HG03280 (cell line): Measurements from ENCODE around the gene UTS2B.

Experiments
- ATAC-seq: cut with Tn5 transposase; IDR thresholded peaks from one replicate; pipeline ENCODE4 v1.9.1; 2021; ENCODE audit warnings: mild to moderate bottlenecking, moderate library complexity; ENCODE audit not compliant: unreplicated experiment

Gene UTS2B

GRCh38 chr3:191328383-191328961 is 1.9 kb downstream of the UTS2B start:
- ATAC-seq: no peak

DNA sequence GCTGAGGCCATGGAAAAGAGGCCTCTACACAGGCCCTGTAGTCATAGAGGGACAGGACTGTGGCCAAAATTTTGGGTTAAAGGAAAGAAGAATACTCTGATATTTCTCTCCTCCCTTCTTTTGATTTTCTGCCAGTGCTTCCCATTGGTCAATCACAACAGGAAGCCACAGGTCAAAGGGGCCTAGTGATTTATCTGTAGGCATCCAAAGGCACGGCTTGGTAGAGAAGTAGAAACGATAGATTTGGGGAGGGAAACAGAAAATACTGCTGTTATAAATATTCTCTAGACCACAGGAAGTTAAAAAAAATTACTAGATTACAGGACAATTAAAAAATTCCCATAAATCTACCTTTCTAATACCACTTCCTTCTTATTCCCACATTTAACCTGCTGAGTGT is 2.8 kb downstream of the UTS2B start:
- ATAC-seq: no peak

DNA sequence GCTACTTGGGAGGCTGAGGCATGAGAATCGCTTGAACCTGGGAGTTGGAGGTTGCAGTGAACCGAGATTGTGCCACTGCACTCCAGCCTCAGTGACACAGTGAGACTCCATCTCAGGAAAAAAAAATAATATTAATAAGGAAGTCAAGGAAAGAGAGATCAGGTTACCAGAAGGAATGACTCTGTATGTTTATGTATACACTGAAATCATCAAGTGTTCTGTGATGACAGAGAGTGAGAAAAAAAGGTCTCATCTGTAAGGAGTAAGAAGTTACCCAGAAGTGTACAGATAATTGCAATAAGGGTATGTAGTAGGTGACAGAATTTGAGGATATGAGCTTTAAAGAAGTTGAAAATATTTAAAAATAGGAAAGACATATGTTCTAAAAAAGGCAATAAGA is 5.4 kb downstream of the UTS2B start:
- ATAC-seq: no peak

GRCh38 chr3:191321019-191321767 is 9.1 kb downstream of the UTS2B start:
- no peak for ATAC-seq

DNA sequence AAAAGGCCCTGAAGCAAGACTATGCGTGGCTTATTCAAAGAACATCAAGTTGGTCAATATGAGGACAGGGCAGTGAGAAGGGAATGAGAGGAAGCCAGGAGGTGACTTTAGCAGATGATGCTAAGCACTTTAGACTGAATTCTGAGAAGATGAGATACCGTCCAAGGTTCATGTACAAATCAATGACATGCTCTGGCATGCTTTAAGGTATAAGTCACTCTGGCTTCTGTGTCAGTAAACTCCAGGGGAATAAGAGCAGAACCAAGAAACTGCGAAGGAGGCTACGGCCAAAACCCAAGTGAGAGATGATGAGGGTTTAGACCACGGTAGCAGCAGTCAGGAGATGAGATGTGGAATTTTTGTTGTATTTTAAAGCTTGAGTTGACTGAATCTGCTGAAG is 10.0 kb downstream of the UTS2B start:
- ATAC-seq: no peak

GRCh38 chr3:191316876-191317603 is 13.3 kb downstream of the UTS2B start:
- no peak for ATAC-seq

DNA sequence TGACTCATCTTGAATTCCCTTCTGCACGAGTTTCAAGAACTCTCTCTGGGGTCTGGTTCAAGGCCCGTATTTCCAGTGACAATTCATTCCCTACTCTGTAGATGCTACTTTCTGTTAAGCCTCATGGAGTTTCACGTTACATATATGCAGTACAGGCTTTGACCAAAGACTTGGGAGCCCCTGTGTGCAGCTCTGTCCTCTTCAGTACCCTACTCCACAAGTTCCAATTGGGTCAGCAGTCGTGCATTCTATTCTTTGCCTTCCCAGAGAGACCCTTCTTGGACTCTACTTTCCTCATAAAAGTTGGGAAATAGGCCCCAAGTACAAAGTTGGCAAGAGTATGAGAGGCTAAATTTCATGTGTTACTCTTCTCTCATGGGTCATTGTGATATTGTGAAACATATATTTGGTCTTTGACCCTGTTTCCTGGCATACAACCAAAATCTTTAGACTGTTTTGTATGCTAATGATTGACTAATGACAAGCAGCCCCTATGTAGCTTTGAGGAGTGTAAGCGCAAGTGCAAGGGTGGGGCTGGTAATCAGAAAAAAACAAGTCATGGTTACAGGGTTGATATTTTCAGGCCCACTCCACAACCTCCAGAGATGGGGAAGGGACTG is 16.1 kb downstream of the UTS2B start:
- ATAC-seq: no peak

DNA sequence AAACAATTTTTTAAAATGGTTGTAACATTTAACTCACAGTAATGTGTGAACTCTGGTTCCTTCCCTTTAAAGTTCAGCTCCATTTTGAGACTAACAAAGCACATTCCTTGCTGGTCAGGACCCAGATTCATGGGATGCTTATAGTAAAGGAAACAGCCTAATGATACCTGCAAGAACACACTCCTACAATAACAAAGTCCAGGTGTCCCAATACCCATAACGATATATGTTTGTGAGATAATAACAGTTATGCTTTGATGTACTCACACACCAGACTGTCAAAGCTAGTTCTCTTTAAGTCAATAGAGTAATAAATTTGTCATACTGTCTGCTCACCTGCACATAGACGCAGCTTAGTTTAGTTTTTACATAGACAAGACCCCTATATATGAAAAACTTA is 17.0 kb downstream of the UTS2B start:
- ATAC-seq: no peak

DNA sequence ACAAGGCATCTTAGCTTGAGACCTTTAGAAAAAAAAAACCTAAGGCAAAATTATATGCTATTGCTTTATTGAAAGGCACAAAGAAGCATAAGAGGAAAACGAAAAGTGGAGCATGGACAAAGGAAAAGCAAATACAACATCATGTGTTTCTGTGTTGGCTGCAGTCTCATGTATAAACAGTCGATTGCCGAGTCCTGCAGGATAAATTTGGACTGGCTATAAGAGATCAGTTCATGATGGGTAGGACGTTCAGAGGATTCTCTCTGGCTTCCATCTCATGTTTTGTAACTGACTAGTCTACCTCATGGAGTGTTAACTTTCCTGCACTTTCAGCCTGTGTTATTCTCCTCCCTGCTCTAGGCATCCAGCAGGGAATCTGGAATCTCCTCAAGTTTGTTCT is 23.0 kb downstream of the UTS2B start:
- no peak for ATAC-seq

- no peak for ATAC-seq
Measured at GRCh38 chr3:191306428-191306827, 23.9 kb downstream of the UTS2B start.

- ATAC-seq: no peak
Measured at GRCh38 chr3:191303596-191303995, 26.7 kb downstream of the UTS2B start.

DNA sequence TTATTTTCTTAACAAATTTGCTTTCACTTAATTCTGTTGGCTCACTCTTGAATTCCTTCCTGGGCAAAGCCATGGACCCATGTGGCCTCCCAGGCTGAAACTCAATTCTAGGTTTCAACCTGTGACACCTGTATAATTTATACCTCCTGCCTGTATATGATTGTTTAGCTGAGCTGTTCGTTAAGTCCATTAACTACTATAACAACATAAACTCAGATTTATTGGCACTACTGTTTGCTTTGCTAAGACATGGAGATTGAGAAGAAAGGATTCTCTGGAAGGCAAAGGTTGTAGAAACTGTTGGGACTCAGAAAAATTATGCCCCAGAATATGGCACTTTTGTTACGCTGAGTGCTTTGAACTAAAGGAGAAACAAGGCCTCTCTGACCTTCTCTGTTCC is 27.9 kb downstream of the UTS2B start:
- ATAC-seq: no peak

GRCh38 chr3:191301782-191302411 is 28.4 kb downstream of the UTS2B start:
- ATAC-seq: no peak

DNA sequence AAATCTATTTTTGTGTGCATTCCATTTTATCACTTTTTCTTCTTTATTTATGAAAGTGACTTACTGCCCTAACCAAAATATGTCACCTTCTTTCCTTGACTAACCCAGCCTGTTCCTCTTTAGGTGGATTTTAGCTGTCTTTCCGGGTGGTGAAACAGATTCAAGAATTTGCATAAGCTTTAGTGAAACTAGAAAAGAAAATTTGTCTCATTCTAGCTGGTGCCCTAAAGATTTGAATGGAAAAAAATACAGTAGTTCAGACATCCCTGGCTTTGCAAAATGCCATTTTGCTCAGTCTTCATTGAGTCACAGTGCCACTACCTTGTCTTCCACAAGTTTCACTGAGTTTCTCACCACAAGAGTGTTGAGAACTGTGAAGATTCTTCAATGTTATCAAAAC is 29.3 kb downstream of the UTS2B start:
- peak; percentile 84 for ATAC-seq

DNA sequence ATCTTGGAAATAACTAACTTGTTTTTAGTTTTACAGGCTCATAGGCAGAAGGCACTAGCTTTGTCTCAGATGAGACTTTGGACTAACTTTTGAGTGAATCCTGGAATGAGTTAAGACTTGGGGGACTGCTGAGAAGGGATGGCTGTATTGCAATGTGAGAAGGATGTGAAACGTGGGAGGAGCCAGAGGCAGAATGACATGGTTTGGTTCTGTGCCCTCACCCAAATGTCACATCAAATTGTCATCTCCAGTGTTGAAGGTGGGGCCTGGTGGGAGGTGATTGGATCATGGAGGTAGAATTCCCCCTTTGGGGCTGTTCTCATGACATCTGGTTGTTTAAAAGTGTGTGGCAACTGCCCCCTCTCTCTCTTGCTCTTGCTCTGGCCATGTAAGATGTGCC is 29.9 kb downstream of the UTS2B start:
- no peak for ATAC-seq

DNA sequence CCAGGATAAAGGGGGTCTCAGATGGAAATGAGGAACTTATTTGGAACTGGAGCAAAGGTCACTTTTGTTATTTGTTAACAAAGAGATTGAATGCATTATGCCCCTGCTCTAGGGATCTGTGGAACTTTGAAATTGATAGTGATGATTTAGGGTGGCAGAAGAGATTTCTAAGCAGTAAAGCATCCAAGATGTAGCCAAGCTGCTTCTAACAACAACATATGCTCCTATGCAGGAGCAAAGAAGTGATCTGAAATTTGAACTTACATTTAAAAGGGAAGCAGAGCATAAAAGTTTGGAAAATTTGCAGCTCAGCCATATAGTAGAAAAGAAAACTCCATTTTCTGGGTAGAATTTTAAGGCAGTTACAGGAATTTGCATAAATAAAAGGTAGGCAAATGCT is 31.5 kb downstream of the UTS2B start:
- no peak for ATAC-seq

- peak; percentile 91 for ATAC-seq
Measured at GRCh38 chr3:191296041-191296541, 34.2 kb downstream of the UTS2B start.

DNA sequence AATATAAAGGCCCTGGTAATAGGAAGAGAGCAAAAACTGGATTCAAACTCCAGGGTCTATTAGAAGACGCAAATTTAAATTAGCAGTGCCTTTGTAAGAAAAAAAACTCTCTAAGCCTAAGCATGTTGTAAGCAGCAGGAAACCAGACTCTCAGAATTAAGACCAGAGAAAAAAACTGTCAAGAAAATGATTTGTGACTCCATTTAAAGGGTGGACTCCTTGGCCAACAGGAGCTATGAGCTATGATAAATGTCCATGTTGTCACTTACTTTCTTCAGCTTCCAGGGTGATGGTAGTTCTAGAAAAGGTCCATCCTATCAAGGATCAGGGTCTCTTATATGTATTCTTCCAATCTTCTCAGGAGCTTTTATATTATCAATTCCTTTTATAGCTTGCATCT is 36.0 kb downstream of the UTS2B start:
- no peak for ATAC-seq

- ATAC-seq: no peak
Measured at GRCh38 chr3:191292243-191293015, 37.9 kb downstream of the UTS2B start.

- peak; percentile 79 for ATAC-seq
Measured at GRCh38 chr3:191290311-191291025, 39.9 kb downstream of the UTS2B start.
